GM18909 (cell line): ENCODE results near the gene NCMAP.

Experiments
- ATAC-seq: cut with Tn5 transposase; IDR thresholded peaks from one replicate; pipeline ENCODE4 v1.9.1; 2021; ENCODE audit warnings: mild to moderate bottlenecking; ENCODE audit not compliant: unreplicated experiment, poor library complexity

The NCMAP gene

DNA sequence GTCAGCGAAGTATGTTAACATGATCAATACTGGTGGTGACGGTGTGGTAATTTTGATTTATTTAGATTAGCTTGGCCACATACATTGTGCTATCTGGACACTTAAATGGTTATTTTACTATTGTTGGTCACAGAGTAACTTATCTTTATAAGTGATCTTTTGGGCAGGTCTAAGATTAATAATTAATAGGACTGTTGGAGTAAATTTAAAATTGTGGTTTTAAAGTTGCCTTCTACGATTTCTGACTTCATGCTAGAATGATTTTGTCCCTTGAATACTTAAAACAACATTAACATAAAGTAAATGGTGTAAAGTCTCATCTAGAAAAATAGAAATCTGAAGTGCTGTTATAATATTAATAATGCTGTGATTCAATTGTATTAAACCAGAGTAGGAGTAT, 101.9 kb downstream of the NCMAP start:
- ATAC-seq, result no peak
